Measurements from ENCODE around the gene GNAQ. TPM values are rescaled to one million over a fixed set of nuclear protein-coding genes. Genes with fewer than 3 reads are reported as not detected.

GNAQ gene
- total RNA-seq, 1 experiment from 2014 or later = 55.5 TPM

- TF ChIP-seq HMGA2 (CRISPR knock-in tag; IDR thresholded peaks at IDR 0.05) = no peak
- TF ChIP-seq AFF4 (CRISPR knock-in tag; IDR thresholded peaks at IDR 0.05; ENCODE audit: borderline replicate concordance) = no peak
- no peak for TF ChIP-seq NFATC4 (CRISPR knock-in tag; IDR thresholded peaks at IDR 0.05)
- TF ChIP-seq ZNF317 (CRISPR knock-in tag; IDR thresholded peaks at IDR 0.05; ENCODE audit: borderline replicate concordance, low read depth) = no peak
Measured at GRCh38 chr9:78026416-78026815, 5.2 kb downstream of the GNAQ start (continued).

- Mint-ChIP-seq H3K4me3 (no peak overlapping the region), H3K27me3 (ENCODE audit: low read depth) (no peaks in the 10 kb centered on the region), H3K9me3 (no peaks in the 10 kb centered on the region), H3K4me1 (peaks cover 86% of the 10 kb centered on the region), H3K27ac (peak overlapping the region; percentile 76), H3K36me3 (no peaks in the 10 kb centered on the region)
- POLR2A ChIA-PET = no interaction called here
- TF ChIP-seq ATF3 (CRISPR knock-in tag; conservative IDR thresholded peaks at IDR 0.05) (no peak), HMGA2 (CRISPR knock-in tag; IDR thresholded peaks at IDR 0.05) (no peak), ZNF121 (CRISPR knock-in tag; IDR thresholded peaks at IDR 0.05) (no peak), ZNF671 (CRISPR knock-in tag; IDR thresholded peaks at IDR 0.05) (no peak), JAZF1 (CRISPR knock-in tag; IDR thresholded peaks at IDR 0.05) (no peak), ZNF317 (CRISPR knock-in tag; IDR thresholded peaks at IDR 0.05; ENCODE audit: borderline replicate concordance, low read depth) (no peak), ZNF512 (CRISPR knock-in tag; IDR thresholded peaks at IDR 0.05; ENCODE audit: borderline replicate concordance) (no peak), GRHL2 (CRISPR knock-in tag; IDR thresholded peaks at IDR 0.05; ENCODE audit: insufficient replicate concordance, severe bottlenecking) (no peak), USF1 (CRISPR knock-in tag; IDR thresholded peaks at IDR 0.05) (no peak), MAX (CRISPR knock-in tag; IDR thresholded peaks at IDR 0.05) (no peak), ZNF281 (CRISPR knock-in tag; IDR thresholded peaks at IDR 0.05) (no peak), CBFB (CRISPR knock-in tag; IDR thresholded peaks at IDR 0.05; ENCODE audit: low read depth) (no peak), NFE2L1 (CRISPR knock-in tag; IDR thresholded peaks at IDR 0.05) (no peak)
- ATAC-seq (no peak), DNase-seq (ENCODE audit: low spot score) (no peak)
- CTCF ChIA-PET = interaction anchor here (1.6 to 2.7 kb wide), 2 partner anchors 10 to 48 kb away, joined by 6 to 13 read pairs; no protein-coding TSS in a partner anchor
Measured at GRCh38 chr9:78025186-78025585, 6.4 kb downstream of the GNAQ start.

Data from WTC11 (cell line).